SK-N-SH treated with all-trans-retinoic acid at 6 μM for 48 hours (cell line): Measurements from ENCODE around the gene FAM163A.

ENCODE experiments used
- ATAC-seq: fragments of 200-7000 bp; cut with Tn5 transposase; 3 replicates; pipeline ENCODE4 v1.9.1; 2020; ENCODE audit warnings: mild to moderate bottlenecking, moderate library complexity
- ARNTL ChIP-seq: fragments of 450-650 bp; formaldehyde crosslinking; IDR thresholded peaks from 2 replicates; pipeline ENCODE4 v1.5.0; 2020; ENCODE audit warnings: low read depth, mild to moderate bottlenecking, moderate library complexity, borderline replicate concordance
- BACH2 ChIP-seq: fragments of 250-450 bp; sonication (Bioruptor Pico); IDR thresholded peaks from 2 replicates; pipeline ENCODE4 v1.9.0; 2021; ENCODE audit warnings: mild to moderate bottlenecking, borderline replicate concordance
- CSDC2 ChIP-seq: fragments of 250-450 bp; sonication (Bioruptor Pico); IDR thresholded peaks from 2 replicates; pipeline ENCODE4 v1.5.0; 2020; ENCODE audit warnings: mild to moderate bottlenecking, moderate library complexity
- CSRNP3 ChIP-seq: fragments of 250-450 bp; sonication (Bioruptor Pico); IDR thresholded peaks from 2 replicates; pipeline ENCODE4 v1.5.1; 2021; ENCODE audit warnings: mild to moderate bottlenecking, moderate library complexity
- ESRRG ChIP-seq: fragments of 250-450 bp; sonication (Bioruptor Pico); IDR thresholded peaks from 2 replicates; pipeline ENCODE4 v1.6.1; 2021; ENCODE audit warnings: mild to moderate bottlenecking
- GLIS3 ChIP-seq: fragments of 250-450 bp; sonication (Bioruptor Pico); IDR thresholded peaks from 2 replicates; pipeline ENCODE4 v1.5.0; 2020; ENCODE audit warnings: mild to moderate bottlenecking, moderate library complexity
- ISL1 ChIP-seq: fragments of 250-450 bp; sonication (Bioruptor Pico); IDR thresholded peaks from 2 replicates; pipeline ENCODE4 v2.1.2; 2022; ENCODE audit warnings: mild to moderate bottlenecking, moderate library complexity
- OSR1 ChIP-seq: fragments of 250-450 bp; sonication (Bioruptor Pico); IDR thresholded peaks from 2 replicates; pipeline ENCODE4 v1.8.0; 2022; ENCODE audit warnings: moderate library complexity, mild to moderate bottlenecking, inconsistent platforms
- POU6F1 ChIP-seq: fragments of 250-450 bp; sonication (Bioruptor Pico); IDR thresholded peaks from 2 replicates; pipeline ENCODE4 v1.8.0; 2021; ENCODE audit warnings: low read depth, mild to moderate bottlenecking, moderate library complexity, borderline replicate concordance
- PPARA ChIP-seq: fragments of 250-450 bp; sonication (Bioruptor Pico); IDR thresholded peaks from 2 replicates; pipeline ENCODE4 v1.5.0; 2020; ENCODE audit warnings: mild to moderate bottlenecking, borderline replicate concordance
- RARB ChIP-seq: fragments of 250-450 bp; sonication (Bioruptor Pico); IDR thresholded peaks from 2 replicates; pipeline ENCODE4 v1.8.0; 2021; ENCODE audit warnings: mild to moderate bottlenecking, moderate library complexity
- SNAI2 ChIP-seq: fragments of 250-450 bp; sonication (Bioruptor Pico); IDR thresholded peaks from 2 replicates; pipeline ENCODE4 v1.5.0; 2020; ENCODE audit warnings: mild to moderate bottlenecking, moderate library complexity
- TCF4 ChIP-seq: fragments of 250-450 bp; sonication (Bioruptor Pico); IDR thresholded peaks from 2 replicates; pipeline ENCODE4 v1.8.0; 2021; ENCODE audit warnings: mild to moderate bottlenecking, moderate library complexity, borderline replicate concordance
- TOX ChIP-seq: fragments of 250-450 bp; sonication (Bioruptor Pico); IDR thresholded peaks from 2 replicates; pipeline ENCODE4 v1.8.0; 2021; ENCODE audit warnings: mild to moderate bottlenecking, moderate library complexity, borderline replicate concordance
- TSHZ2 ChIP-seq: fragments of 250-450 bp; sonication (Bioruptor Pico); IDR thresholded peaks from 2 replicates; pipeline ENCODE4 v1.5.0; 2020; ENCODE audit warnings: mild to moderate bottlenecking, moderate library complexity
- ZC3H10 ChIP-seq: fragments of 250-450 bp; sonication (Bioruptor Pico); IDR thresholded peaks from 2 replicates; pipeline ENCODE4 v1.5.1; 2021; ENCODE audit warnings: mild to moderate bottlenecking, moderate library complexity
- ZFP3 ChIP-seq: fragments of 250-450 bp; sonication (Bioruptor Pico); IDR thresholded peaks from 2 replicates; pipeline ENCODE4 v1.5.0; 2020; ENCODE audit warnings: mild to moderate bottlenecking, moderate library complexity
- ZFP30 ChIP-seq: fragments of 450-650 bp; formaldehyde crosslinking; IDR thresholded peaks from 2 replicates; pipeline ENCODE4 v1.5.0; 2022; ENCODE audit warnings: mild to moderate bottlenecking, moderate library complexity
- ZNF565 ChIP-seq: fragments of 450-650 bp; formaldehyde crosslinking; conservative IDR thresholded peaks from 2 replicates; pipeline ENCODE4 v1.5.0; 2020; ENCODE audit warnings: low read depth, mild to moderate bottlenecking, moderate library complexity
- ZNF70 ChIP-seq: fragments of 450-650 bp; formaldehyde crosslinking; IDR thresholded peaks from 2 replicates; pipeline ENCODE4 v1.5.0; 2020; ENCODE audit warnings: mild to moderate bottlenecking, moderate library complexity
- ZNF8 ChIP-seq: fragments of 450-650 bp; formaldehyde crosslinking; IDR thresholded peaks from 2 replicates; pipeline ENCODE4 v1.5.0; 2020; ENCODE audit warnings: mild to moderate bottlenecking, moderate library complexity

Gene FAM163A

GRCh38 chr1:179794669-179795068 is 51.6 kb downstream of the FAM163A start (continued):
- TF ChIP-seq ZFP3 (peak; percentile 75), PPARA (no peak), SNAI2 (CRISPR knock-in tag) (no peak), TCF4 (peak; percentile 86), TOX (no peak), GLIS3 (CRISPR knock-in tag) (0 out of 2 replicates have a peak, but pooled peaks have one; percentile 20)

- ATAC-seq, result no peak
- TF ChIP-seq CSRNP3 (CRISPR knock-in tag) (no peak), POU6F1 (no peak), ZNF8 (CRISPR knock-in tag) (no peak), ZFP30 (CRISPR knock-in tag) (no peak), OSR1 (CRISPR knock-in tag) (no peak), ZNF565 (no peak), ARNTL (CRISPR knock-in tag) (no peak), ZFP3 (no peak), SNAI2 (CRISPR knock-in tag) (no peak)
These were observed 55.2 kb downstream of the FAM163A start for GRCh38 chr1:179798213-179798863.

- TF ChIP-seq TSHZ2, result 0 out of 2 replicates have a peak, but pooled peaks have one; percentile 13
- TF ChIP-seq ZC3H10 (CRISPR knock-in tag), result no peak
- TF ChIP-seq BACH2 (CRISPR knock-in tag), result no peak
- no peak for TF ChIP-seq SNAI2 (CRISPR knock-in tag)
- TF ChIP-seq PPARA, result no peak
- no peak for TF ChIP-seq ESRRG (CRISPR knock-in tag)
- no peak for TF ChIP-seq ZNF8 (CRISPR knock-in tag)
- TF ChIP-seq TOX, result no peak
- ATAC-seq, result no peak
These were observed 55.9 kb downstream of the FAM163A start for GRCh38 chr1:179798864-179799516.

- no peak for ATAC-seq
- TF ChIP-seq ZNF565 (no peak), SNAI2 (CRISPR knock-in tag) (no peak), CSRNP3 (CRISPR knock-in tag) (no peak), ZNF70 (CRISPR knock-in tag) (no peak), ZC3H10 (CRISPR knock-in tag) (no peak), ISL1 (CRISPR knock-in tag) (no peak), TSHZ2 (no peak), CSDC2 (no peak), RARB (CRISPR knock-in tag) (no peak), ARNTL (CRISPR knock-in tag) (no peak), POU6F1 (no peak), TOX (no peak), GLIS3 (CRISPR knock-in tag) (no peak), TCF4 (no peak), ZFP3 (no peak), OSR1 (CRISPR knock-in tag) (no peak), PPARA (no peak), ZNF8 (CRISPR knock-in tag) (no peak), BACH2 (CRISPR knock-in tag) (no peak)
These were observed 57.4 kb downstream of the FAM163A start for GRCh38 chr1:179800481-179800880.
